Smooth muscle cell (in vitro differentiated cells): ENCODE data around the gene TMEM106C. TPM values are rescaled to one million over a fixed set of nuclear protein-coding genes. Genes with fewer than 3 reads are reported as not detected.

Experiments
- DNase-seq: peaks from one replicate; lab custom pipeline; 2025; ENCODE audit not compliant: unreplicated experiment; lab: John Stamatoyannopoulos, UW
- H2AFZ ChIP-seq: fragments of 200-600 bp; sonication (generic); 2 replicates; pipeline ENCODE4 v1.6.0; 2016; ENCODE audit warnings: antibody characterized with exemption, low read depth, mild to moderate bottlenecking
- H3F3A ChIP-seq: fragments of 200-600 bp; sonication (generic); 2 replicates; pipeline ENCODE4 v1.6.0; 2017; ENCODE audit warnings: antibody characterized with exemption, low read depth
- H3K27ac ChIP-seq: fragments of 200-600 bp; sonication (generic); 2 replicates; pipeline ENCODE4 v1.5.1; 2016; ENCODE audit warnings: low read depth, mild to moderate bottlenecking
- H3K27me3 ChIP-seq: fragments of 200-600 bp; sonication (generic); 2 replicates; pipeline ENCODE4 v1.6.1; 2016; ENCODE audit warnings: low read depth, mild to moderate bottlenecking
- H3K36me3 ChIP-seq: fragments of 200-600 bp; sonication (generic); 2 replicates; pipeline ENCODE4 v1.5.1; 2016; ENCODE audit warnings: low read depth
- H3K4me1 ChIP-seq: fragments of 200-600 bp; sonication (generic); 2 replicates; pipeline ENCODE4 v1.5.1; 2016; ENCODE audit warnings: low read depth
- H3K4me2 ChIP-seq: fragments of 200-600 bp; sonication (generic); 2 replicates; pipeline ENCODE4 v1.6.0; 2016; ENCODE audit warnings: mild to moderate bottlenecking
- H3K4me3 ChIP-seq: fragments of 200-600 bp; sonication (generic); 2 replicates; pipeline ENCODE4 v1.5.1; 2016; ENCODE audit warnings: mild to moderate bottlenecking
- H3K79me2 ChIP-seq: fragments of 200-600 bp; sonication (generic); 2 replicates; pipeline ENCODE4 v1.6.0; 2016; ENCODE audit warnings: low read depth, mild to moderate bottlenecking
- H3K9ac ChIP-seq: fragments of 200-600 bp; sonication (generic); 2 replicates; pipeline ENCODE4 v1.6.0; 2016; ENCODE audit warnings: low read depth
- H3K9me3 ChIP-seq: fragments of 200-600 bp; sonication (generic); replicated peaks from 2 replicates; pipeline ENCODE4 v1.5.1; 2016; ENCODE audit warnings: low read depth
- H4K20me1 ChIP-seq: fragments of 200-600 bp; sonication (generic); 2 replicates; pipeline ENCODE4 v1.6.0; 2016; ENCODE audit warnings: low read depth
- CTCF ChIP-seq: fragments of 200-600 bp; sonication (generic); IDR thresholded peaks from 2 replicates; pipeline ENCODE4 v1.5.1; 2017; ENCODE audit warnings: borderline replicate concordance, mild to moderate bottlenecking, antibody characterized with exemption; ENCODE audit not compliant: insufficient read depth, poor library complexity, severe bottlenecking
- WGBS: methylation state at CpG from one replicate; pipeline ENCODE4 v1.1.7; 2016; ENCODE audit warnings: low lambda C conversion rate; 5-methylcytosine and 5-hydroxymethylcytosine counted together
- polyA plus RNA-seq: library from polyadenylated mRNA; unstranded; fragments of >200 nt; fragmentation: Nextera tagmentation; extraction: Ambion mirVana; gene quantifications from 2 replicates; pipeline ENCODE4 v1.2.1, GENCODE V29; 2016
- total RNA-seq: library from RNA; depleted of rRNA; stranded (reverse); fragments of >200 nt; gene quantifications from 2 replicates; pipeline ENCODE4 v1.2.3, GENCODE V29; 2014

Gene TMEM106C
- total and polyA plus RNA-seq, 2 experiments from 2014 or later: 42.7 to 58.9 TPM

DNA sequence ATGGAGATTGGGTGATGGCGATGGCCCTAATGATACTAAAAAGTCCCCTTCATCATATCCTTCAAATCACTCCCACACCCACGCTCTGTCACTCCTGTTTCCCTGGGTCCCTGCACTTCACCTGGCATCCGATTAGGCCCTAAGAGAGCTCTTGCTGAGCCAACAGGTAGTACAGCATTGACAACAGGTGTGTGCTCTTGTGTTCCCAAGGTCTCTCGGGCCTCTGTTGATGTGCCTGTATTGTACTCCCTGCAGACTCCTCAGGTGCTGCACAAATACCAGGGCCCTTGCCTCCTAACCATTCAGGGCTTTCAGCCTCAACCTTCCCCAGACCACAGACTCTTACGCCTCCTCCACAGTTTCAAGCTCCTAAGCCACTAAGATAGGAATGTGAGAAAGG, 32.8 kb upstream of the TMEM106C start:
- H4K20me1 ChIP-seq: no peaks in the 10 kb centered on the region
- no peaks in the 10 kb centered on the region for H3K36me3 ChIP-seq
- H2AFZ ChIP-seq: no peak overlapping the region
- H3K79me2 ChIP-seq: no peaks in the 10 kb centered on the region
- no peak overlapping the region for H3K4me2 ChIP-seq
- no peak for DNase-seq
- H3F3A ChIP-seq: peaks cover 4% of the 10 kb centered on the region
- H3K4me3 ChIP-seq: no peak overlapping the region
- TF ChIP-seq CTCF: no peak
- H3K9me3 ChIP-seq: no peaks in the 10 kb centered on the region
- no peak overlapping the region for H3K27ac ChIP-seq
- no peak overlapping the region for H3K9ac ChIP-seq
- WGBS: 92% methylated on average over 5 of the region's 5 CpGs
- peaks cover 18% of the 10 kb centered on the region for H3K27me3 ChIP-seq
- peaks cover 3% of the 10 kb centered on the region for H3K4me1 ChIP-seq

GRCh38 chr12:47931187-47931586, 32.2 kb upstream of the TMEM106C start:
- no peaks in the 10 kb centered on the region for H4K20me1 ChIP-seq
- peaks cover 13% of the 10 kb centered on the region for H3K27me3 ChIP-seq
- H3K9ac ChIP-seq: no peak overlapping the region

DNA sequence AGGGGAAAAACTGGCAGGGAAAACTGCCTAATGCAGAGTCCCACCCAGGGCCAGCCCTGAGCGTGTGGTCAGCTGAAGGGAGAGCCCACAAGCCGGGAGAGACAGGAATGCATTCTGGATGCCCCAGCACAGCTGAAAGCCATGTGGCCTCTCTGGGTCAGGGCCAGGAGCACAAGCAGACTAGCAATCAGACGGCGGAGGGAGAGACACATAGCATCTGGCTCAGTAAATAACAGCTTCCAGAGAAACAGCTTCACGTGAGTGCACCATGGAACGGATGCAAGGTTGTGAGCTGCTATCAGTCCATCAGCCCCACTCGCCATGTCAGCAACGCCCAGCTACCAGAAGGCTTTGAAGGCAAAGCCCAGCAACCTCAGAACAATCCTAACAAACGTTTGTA, 28.2 kb upstream of the TMEM106C start:
- Histone ChIP-seq H4K20me1 (no peaks in the 10 kb centered on the region), H3K36me3 (no peaks in the 10 kb centered on the region), H3K27ac (peak overlapping the region; percentile 76), H3K9me3 (no peaks in the 10 kb centered on the region), H3K27me3 (no peaks in the 10 kb centered on the region), H3K9ac (no peak overlapping the region), H3K79me2 (no peaks in the 10 kb centered on the region), H3K4me3 (no peak overlapping the region), H3F3A (peaks cover 11% of the 10 kb centered on the region), H3K4me1 (peaks cover 3% of the 10 kb centered on the region), H3K4me2 (peak overlapping the region; percentile 70), H2AFZ (no peak overlapping the region)
- 16% methylated on average over 9 of the region's 9 CpGs for WGBS
- peak; percentile 10 for DNase-seq
- TF ChIP-seq CTCF: no peak

More at GRCh38 chr12:47931187-47931586, 32.2 kb upstream of the TMEM106C start:
- Histone ChIP-seq H3K4me1 (peaks cover 3% of the 10 kb centered on the region), H3K36me3 (no peaks in the 10 kb centered on the region), H3K9me3 (no peaks in the 10 kb centered on the region), H2AFZ (no peak overlapping the region), H3K4me3 (no peak overlapping the region), H3K79me2 (no peaks in the 10 kb centered on the region), H3F3A (peaks cover 9% of the 10 kb centered on the region), H3K27ac (no peak overlapping the region), H3K4me2 (no peak overlapping the region)
- 91% methylated on average over 1 of the region's 1 CpG for WGBS
- TF ChIP-seq CTCF: no peak
- DNase-seq: no peak

- DNase-seq: no peak
- WGBS: 76% methylated on average over 1 of the region's 1 CpG
- H3K36me3 ChIP-seq: no peaks in the 10 kb centered on the region
Measured at GRCh38 chr12:47938093-47938492, 25.3 kb upstream of the TMEM106C start.

More at GRCh38 chr12:47938093-47938492, 25.3 kb upstream of the TMEM106C start:
- Histone ChIP-seq H3K9me3 (no peaks in the 10 kb centered on the region), H2AFZ (no peak overlapping the region), H3K9ac (no peak overlapping the region), H3K4me3 (no peak overlapping the region), H3K4me1 (peaks cover 3% of the 10 kb centered on the region), H3F3A (peaks cover 11% of the 10 kb centered on the region), H3K79me2 (no peaks in the 10 kb centered on the region), H4K20me1 (no peaks in the 10 kb centered on the region), H3K27me3 (no peaks in the 10 kb centered on the region), H3K27ac (peak overlapping the region; percentile 14), H3K4me2 (peak overlapping the region; percentile 61)
- TF ChIP-seq CTCF: no peak
